ENCODE measurements around the gene PTPMT1.

DNA sequence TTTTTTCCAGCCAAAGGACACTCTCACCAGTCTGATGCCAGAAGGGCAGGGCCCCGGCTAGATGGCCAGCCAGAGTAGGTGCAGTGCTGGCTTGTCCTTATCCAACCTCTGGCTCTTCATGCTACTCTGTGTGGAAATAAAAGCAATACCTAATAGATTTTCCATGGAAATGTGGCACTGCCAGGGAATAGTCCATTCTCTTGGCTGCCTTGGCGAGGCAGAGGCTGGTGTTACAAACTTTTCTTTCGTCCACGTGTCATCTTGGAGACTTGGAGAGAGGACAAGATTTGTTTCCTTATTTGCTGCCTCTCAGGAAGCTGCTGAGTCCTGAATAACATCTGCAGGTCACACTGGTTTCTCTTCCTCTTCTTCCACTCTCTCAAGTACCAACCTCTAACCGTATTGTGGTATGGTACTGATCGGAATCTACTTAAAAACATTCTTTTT is 46.0 kb downstream of the PTPMT1 start:
- TF ChIP-seq, protein P1, sequence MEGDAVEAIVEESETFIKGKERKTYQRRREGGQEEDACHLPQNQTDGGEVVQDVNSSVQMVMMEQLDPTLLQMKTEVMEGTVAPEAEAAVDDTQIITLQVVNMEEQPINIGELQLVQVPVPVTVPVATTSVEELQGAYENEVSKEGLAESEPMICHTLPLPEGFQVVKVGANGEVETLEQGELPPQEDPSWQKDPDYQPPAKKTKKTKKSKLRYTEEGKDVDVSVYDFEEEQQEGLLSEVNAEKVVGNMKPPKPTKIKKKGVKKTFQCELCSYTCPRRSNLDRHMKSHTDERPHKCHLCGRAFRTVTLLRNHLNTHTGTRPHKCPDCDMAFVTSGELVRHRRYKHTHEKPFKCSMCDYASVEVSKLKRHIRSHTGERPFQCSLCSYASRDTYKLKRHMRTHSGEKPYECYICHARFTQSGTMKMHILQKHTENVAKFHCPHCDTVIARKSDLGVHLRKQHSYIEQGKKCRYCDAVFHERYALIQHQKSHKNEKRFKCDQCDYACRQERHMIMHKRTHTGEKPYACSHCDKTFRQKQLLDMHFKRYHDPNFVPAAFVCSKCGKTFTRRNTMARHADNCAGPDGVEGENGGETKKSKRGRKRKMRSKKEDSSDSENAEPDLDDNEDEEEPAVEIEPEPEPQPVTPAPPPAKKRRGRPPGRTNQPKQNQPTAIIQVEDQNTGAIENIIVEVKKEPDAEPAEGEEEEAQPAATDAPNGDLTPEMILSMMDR (IDR thresholded peaks at IDR 0.05; ENCODE audit: low read length), result no peak
- TF ChIP-seq EZH2 (optimal IDR thresholded peaks at IDR 0.05; ENCODE audit: low read depth, low read length), result no peak
